Epidermal melanocyte (primary cell): ENCODE measurements around the gene COL13A1.

Experiments used
- DNase-seq: peaks from one replicate; pipeline ENCODE4 v3.0.0; 2011; ENCODE audit warnings: low spot score; ENCODE audit not compliant: insufficient read length

COL13A1 gene

GRCh38 chr10:69791812-69792211 is 9.9 kb upstream of the COL13A1 start:
- no peak for DNase-seq

DNA sequence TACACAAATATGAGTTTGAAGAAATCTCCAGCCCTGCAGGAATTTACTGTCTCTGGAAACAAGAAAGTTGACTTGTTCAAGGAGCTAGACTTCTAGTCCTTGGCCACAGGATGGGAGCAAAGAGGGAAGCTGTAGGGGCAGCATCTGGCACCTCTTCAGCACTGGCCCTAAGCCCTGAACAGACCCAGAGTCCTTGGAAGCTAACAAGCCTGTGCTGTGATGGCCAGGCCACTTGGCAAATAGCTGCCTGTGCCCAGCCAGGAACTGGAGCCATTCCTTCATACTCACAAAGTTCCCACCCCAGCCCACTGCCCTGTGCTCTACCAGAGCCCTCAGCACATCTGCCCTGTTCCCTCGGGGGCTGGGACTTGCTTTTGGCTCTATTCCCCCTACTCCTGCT is 9.4 kb upstream of the COL13A1 start:
- no peak for DNase-seq

- DNase-seq = no peak
Observed at GRCh38 chr10:69794673-69795072, 7.0 kb upstream of the COL13A1 start.

DNA sequence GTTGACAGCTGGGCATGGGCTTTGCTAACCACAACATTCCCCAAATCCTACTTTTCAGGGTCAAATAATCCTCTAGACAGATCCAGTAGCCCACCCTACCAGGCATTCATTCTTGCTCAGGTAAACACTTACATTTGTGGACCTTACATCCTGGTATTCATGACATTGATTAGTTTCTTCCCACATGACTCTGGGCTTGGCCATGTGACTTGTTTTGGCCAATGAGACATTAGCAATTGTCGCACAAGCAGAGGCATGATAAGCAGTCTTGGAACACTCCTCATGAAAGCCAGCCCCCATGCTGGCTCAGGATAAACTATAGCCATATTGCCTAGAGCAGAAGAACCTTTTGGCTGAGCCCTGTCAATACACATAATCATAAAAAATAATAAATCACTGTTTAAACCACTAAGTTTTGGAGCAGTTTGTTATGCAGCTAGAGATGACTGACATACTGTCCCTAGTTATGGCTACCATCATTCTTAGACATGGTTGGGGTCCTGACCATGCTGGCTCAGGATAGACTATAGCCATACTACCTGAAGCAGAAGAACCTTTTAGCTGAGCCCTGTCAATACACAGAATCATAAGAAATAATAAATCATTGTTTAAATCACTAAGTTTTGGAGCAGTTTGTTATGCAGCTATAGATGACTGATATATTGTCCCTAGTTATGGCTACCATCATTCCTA is 6.3 kb upstream of the COL13A1 start:
- no peak for DNase-seq

DNA sequence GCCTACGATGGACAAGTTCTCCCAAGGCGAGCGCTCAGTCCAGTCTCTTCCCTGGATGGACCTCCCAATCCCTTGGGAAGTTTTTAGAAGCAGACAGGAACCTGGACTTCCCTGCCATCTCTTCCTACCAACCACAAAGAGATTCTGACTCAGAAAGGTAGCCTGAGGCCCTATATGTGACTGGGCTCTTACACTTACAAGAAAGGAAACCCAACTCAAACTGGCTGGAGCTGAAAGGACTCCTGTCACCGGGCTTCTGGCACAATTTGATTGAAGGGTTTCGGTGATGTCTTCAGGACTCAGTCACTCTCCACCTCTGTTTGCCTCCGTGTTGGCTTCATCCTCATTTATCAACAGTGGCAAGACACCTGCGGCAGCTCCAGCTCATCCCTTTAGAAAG is 3.7 kb upstream of the COL13A1 start:
- DNase-seq = no peak

- peak; percentile 64 for DNase-seq
Observed at GRCh38 chr10:69800109-69800508, 1.6 kb upstream of the COL13A1 start.

DNA sequence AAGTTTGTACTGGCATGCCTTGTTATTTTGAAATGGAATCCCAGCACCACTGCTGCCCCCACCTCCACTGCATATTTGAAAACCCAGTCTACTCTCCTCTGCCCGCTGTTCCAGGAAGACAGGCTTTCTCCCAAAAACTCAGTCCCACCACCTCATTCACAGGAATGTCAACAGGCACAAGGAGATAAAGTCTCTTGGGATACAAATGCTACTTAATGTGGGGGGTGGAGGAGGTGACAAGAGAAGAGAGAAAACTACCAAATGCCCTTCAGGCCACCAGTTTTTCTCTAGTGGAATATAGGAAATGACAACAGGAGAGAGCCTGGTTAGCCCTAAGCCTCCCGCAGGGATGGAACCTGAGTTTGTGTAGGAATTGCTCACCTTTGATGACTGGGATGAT is 1.0 kb upstream of the COL13A1 start:
- no peak for DNase-seq

GRCh38 chr10:69801094-69801433 is 642 bp upstream of the COL13A1 start:
- peak; percentile 30 for DNase-seq

- no peak for DNase-seq
Observed at GRCh38 chr10:69802424-69803161, 887 bp downstream of the COL13A1 start.

DNA sequence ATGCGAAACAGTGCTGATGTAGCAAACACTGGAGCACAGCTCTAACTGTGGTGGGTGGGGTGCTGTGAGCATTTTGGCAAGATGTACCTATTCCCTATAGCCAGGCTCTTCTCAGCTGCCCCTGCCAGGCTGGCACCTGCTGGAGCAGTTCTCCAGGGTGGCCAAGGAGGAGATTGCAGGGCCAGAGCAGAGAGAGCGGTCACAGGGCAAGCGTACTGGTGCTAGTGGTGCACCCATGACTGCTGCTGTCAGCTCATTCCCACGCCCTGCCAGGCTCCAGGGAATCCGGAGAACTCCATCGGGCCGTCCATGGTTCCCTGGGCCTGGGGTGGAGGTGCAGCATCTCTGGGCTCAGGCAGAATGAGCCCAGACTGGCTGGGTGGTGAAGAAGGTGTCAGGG is 2.1 kb downstream of the COL13A1 start:
- DNase-seq = no peak

DNA sequence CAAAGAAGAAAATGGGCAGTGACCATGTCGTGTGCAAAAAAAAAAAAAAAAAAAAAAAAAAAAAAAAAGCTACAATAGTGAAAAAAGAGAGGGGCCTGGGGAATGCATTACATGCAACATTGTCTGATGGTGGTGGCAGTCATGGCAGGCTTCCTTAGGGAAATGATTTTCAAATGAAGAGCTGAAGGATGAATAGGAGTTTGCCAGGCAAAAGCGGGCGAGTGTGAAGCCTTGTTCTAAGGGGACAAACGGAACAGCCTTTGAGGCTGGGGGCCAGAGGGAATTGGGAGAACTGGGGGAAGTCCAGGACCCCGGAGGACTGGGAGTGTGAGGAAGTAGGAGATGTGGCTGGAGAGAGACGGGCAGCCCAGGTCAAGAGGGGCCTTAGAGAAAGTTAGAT is 3.1 kb downstream of the COL13A1 start:
- no peak for DNase-seq

- peak; percentile 32 for DNase-seq
Observed at GRCh38 chr10:69807122-69807521, 5.4 kb downstream of the COL13A1 start.

DNA sequence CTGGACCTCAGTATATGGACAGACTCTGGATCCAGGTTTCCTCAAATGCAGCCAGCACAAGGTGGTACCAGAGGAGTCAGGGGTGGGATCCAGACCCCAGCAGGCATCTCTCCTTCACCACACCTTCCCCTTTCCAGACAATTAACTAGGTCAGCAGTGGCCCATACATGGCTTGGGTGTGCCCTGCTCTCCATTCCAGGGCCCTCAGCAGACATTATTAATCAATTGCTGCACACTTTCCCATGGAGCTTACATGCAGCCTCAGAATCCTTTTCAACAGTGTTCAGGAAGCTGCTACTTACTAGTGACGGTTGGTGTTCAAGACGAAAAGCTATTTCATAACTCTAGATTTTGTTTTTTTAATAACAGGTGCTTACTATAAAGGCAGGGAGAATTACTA is 6.0 kb downstream of the COL13A1 start:
- no peak for DNase-seq

DNA sequence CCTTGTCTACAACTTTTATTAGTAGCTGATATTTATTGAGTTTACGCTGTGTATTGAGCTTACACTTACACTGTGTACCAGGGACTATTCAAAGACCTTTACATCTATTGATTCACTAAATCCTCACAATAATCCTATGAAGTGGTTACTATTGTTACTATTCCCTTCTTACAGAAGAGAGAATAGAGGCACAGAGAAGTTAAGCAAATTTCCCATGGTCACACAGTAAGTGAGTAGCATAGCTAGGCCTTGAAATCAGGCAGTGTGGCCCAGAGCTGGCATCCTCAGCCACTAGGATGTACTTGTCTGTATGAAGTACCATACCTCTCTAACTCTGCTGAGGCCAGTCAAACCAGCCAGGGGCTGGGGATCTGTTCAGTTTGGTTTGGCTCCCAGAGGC is 7.6 kb downstream of the COL13A1 start:
- no peak for DNase-seq

DNA sequence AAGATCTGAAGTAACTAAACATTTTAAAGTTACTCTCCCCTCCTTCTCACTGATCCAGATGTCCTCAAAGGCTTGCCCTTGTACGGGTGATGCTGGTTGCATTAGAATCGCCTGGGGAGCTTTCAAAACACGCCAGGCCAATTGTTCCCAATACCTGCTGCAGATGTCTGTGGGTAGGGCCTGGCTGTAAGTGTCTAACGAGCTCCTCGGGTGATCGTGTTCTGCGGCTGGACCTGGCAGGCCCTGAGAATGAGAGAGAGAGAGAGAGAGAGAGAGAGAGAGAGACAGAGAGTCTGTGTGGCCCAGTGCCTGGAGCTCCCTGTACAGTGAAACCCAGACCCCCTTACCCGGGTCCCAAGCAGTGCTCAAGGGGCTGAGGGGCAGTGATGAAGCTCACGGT is 8.4 kb downstream of the COL13A1 start:
- no peak for DNase-seq

DNA sequence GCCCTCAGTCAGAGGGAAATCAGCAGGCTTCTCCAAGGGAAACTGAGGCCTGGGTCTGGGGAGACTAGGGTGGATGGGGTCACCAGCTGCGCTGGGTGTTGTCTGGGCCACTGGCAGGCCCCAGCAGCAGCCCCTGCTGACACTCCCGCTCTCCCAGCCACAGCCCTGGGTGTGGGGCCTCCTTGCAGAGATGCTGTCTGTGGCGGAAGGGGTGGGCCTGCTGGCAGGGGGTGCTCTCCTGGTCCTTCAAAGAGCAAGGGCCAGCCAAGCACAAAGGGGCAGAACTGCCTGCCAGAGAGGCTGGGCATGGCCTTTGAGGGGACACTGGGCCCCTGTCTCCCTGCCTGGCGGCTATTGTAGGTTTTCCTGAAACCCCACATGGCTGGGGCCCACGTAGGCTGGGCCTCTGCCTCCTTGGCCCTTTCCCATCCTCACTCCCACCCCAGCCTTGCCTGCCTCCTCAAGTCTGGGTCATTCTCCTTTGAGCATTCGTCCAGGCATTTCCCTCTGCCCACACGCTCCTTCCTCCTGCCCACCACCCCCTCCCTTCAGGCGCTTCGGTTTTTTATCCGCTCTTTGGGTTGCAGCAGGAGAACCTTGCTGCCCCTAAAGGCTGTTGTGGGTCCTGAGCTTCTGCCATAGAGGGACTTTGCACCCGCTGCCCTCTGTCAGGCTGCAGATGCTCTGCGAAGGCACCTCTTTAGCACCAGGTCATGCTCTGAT is 9.1 kb downstream of the COL13A1 start:
- DNase-seq = no peak

DNA sequence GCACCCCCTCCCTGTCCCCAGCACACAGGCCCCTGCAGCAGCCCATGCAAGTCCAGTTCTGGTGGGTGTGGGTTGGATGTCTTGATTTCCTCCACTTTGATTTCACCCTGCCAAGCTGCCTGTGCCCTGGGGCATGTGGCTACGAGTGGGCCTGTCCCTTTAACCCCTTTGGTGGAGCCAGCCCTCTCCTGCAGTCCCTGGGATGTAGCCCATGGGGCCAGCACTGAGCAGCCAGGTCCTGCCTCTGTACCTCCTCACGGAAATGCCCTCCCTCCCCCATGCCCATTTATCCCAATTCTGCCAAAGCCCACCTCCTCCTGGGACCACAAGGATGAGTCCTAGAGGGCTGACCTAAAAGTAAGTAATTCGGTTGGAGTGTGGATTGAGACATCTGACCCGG is 11.9 kb downstream of the COL13A1 start:
- no peak for DNase-seq

DNA sequence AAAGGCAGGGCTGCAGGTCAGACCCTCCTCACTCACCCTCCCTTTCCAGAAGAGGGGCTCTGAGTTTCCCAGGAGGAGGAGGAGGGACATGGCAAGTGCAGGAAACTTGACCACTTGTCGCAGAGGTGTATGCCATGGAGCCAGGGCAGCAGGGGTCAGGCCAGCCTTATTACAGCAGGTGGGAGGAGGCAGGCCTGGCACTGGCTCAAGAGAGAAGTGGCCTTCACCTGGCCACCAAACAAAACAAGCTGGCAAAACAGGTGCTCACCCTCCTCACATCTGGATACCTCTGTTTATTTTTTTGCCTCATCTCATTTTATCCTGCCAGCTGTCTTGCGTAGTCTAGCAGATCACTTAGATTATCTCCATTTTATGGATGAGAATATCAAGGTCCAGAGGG is 12.5 kb downstream of the COL13A1 start:
- no peak for DNase-seq

GRCh38 chr10:69815104-69815503 is 13.4 kb downstream of the COL13A1 start:
- no peak for DNase-seq

DNA sequence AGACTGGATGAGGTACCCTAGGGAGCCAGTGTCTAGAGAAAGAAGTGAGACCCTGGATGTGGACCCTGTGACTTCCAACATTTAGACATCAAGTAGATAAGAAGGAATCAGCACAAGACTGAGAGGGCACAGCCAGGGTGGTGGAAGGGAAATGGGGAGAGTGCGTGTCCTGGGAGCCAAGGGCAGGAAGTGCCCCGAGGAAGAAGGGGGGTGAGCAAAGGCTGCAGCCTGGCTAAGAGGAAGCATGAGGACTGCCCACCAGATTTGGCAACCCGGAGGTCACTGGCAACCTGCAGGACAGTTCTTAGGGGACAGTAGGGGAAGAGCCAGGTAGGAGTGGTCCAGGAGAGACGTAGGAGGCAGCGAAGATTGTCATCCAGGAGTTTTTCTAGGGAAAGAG is 14.8 kb downstream of the COL13A1 start:
- DNase-seq = no peak

GRCh38 chr10:69817078-69817581 is 15.4 kb downstream of the COL13A1 start:
- DNase-seq = no peak

DNA sequence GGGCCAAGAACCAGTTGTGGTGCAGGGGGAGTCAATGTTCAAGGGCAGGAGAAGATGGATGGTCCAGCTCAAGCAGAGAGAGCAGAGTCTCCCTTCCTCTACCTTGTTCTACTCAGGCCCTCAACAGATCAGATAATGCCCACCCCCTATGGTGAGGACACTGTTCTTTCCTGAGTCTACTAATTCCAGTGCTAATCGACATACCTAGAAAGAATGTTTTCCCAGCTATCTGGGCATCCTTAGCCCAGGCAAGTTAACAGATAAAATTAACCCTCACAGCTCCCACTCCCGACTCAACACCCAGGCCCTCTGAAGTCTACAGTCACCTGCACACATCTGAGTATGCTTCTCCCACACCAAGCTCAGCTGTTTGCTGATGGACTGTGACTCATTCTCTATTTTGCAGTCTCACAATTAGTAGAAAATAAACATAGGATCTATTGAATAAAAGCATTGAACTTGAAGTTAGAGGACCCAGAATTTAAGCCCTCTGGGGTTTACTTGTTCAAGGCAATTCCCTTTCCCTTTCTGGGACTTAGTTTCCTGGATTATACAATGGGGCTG is 17.1 kb downstream of the COL13A1 start:
- DNase-seq = no peak
